Karpas-422 (cell line): Measurements from ENCODE around the gene GLRX. TPM values are rescaled to one million over a fixed set of nuclear protein-coding genes. Genes with fewer than 3 reads are reported as not detected.

ENCODE experiments used
- DNase-seq: peaks from one replicate; pipeline ENCODE4 v3.0.0-alpha.2; 2015
- H2AFZ ChIP-seq: fragments of 200-600 bp; sonication (generic); 2 replicates; pipeline ENCODE4 v1.6.1; 2014; ENCODE audit warnings: antibody characterized with exemption, low read length, mixed read lengths
- H3K27ac ChIP-seq: fragments of 200-600 bp; sonication (generic); 2 replicates; pipeline ENCODE4 v1.5.1; 2014; ENCODE audit warnings: mild to moderate bottlenecking, low read length, moderate library complexity
- H3K27me3 ChIP-seq: fragments of 200-600 bp; sonication (generic); 2 replicates; pipeline ENCODE4 v1.6.1; 2014; ENCODE audit warnings: low read length, mixed read lengths
- H3K36me3 ChIP-seq: fragments of 200-600 bp; sonication (generic); 2 replicates; pipeline ENCODE4 v1.6.1; 2014; ENCODE audit warnings: low read length, mixed read lengths; ENCODE audit not compliant: insufficient read depth
- H3K4me1 ChIP-seq: fragments of 200-600 bp; sonication (generic); 2 replicates; pipeline ENCODE4 v1.6.1; 2014; ENCODE audit warnings: mild to moderate bottlenecking, low read length, mixed read lengths
- H3K4me2 ChIP-seq: fragments of 200-600 bp; sonication (generic); 2 replicates; pipeline ENCODE4 v1.6.1; 2014; ENCODE audit warnings: low read length, low read depth, mild to moderate bottlenecking; ENCODE audit not compliant: poor library complexity, severe bottlenecking
- H3K4me3 ChIP-seq: fragments of 200-600 bp; sonication (generic); 2 replicates; pipeline ENCODE4 v1.5.1; 2014; ENCODE audit warnings: mild to moderate bottlenecking, antibody characterized with exemption, low read length, mixed read lengths
- H3K79me2 ChIP-seq: fragments of 200-600 bp; sonication (generic); 2 replicates; pipeline ENCODE4 v1.6.1; 2014; ENCODE audit warnings: mild to moderate bottlenecking, low read length, mixed read lengths
- H3K9ac ChIP-seq: fragments of 200-600 bp; sonication (generic); 2 replicates; pipeline ENCODE4 v1.6.0; 2014; ENCODE audit warnings: low read length
- H3K9me2 ChIP-seq: fragments of 200-600 bp; sonication (generic), shearing (Covaris generic); replicated peaks from 2 replicates; pipeline ENCODE4 v1.6.0; 2014; ENCODE audit warnings: mild to moderate bottlenecking, low read length, moderate library complexity; ENCODE audit not compliant: insufficient read depth
- H3K9me3 ChIP-seq: fragments of 300-700, 200-600 bp; sonication (generic); 2 replicates; pipeline ENCODE4 v1.6.1; 2014; ENCODE audit warnings: low read length, mixed read lengths
- H4K20me1 ChIP-seq: fragments of 200-600 bp; sonication (generic); 2 replicates; pipeline ENCODE4 v1.6.1; 2014; ENCODE audit warnings: mild to moderate bottlenecking, antibody characterized with exemption, low read length, low read depth; ENCODE audit not compliant: insufficient read depth
- total RNA-seq: library from RNA; depleted of rRNA; stranded (reverse); fragments of >200 nt; shearing (Covaris generic); gene quantifications from 2 replicates; pipeline ENCODE4 v1.2.3, GENCODE V29; 2014; ENCODE audit warnings: low replicate concordance

GLRX gene
- total RNA-seq, 1 experiment from 2014 or later: 16.3 TPM

GRCh38 chr5:95806687-95807086 is 15.8 kb downstream of the GLRX start:
- 0 out of 2 replicates have a peak, but pooled peaks cover 3% of the 10 kb centered on the region for H3K27me3 ChIP-seq
- H3K9me2 ChIP-seq: no peaks in the 10 kb centered on the region
- no peak overlapping the region for H3K27ac ChIP-seq
- H3K9ac ChIP-seq: no peak overlapping the region
- H3K4me2 ChIP-seq: no peak overlapping the region
- no peak overlapping the region for H3K4me3 ChIP-seq
- H2AFZ ChIP-seq: no peak overlapping the region
- H3K36me3 ChIP-seq: no peaks in the 10 kb centered on the region
- no peaks in the 10 kb centered on the region for H4K20me1 ChIP-seq
- no peaks in the 10 kb centered on the region for H3K79me2 ChIP-seq
- H3K4me1 ChIP-seq: peaks cover 23% of the 10 kb centered on the region
- H3K9me3 ChIP-seq: no peaks in the 10 kb centered on the region
- DNase-seq: no peak

DNA sequence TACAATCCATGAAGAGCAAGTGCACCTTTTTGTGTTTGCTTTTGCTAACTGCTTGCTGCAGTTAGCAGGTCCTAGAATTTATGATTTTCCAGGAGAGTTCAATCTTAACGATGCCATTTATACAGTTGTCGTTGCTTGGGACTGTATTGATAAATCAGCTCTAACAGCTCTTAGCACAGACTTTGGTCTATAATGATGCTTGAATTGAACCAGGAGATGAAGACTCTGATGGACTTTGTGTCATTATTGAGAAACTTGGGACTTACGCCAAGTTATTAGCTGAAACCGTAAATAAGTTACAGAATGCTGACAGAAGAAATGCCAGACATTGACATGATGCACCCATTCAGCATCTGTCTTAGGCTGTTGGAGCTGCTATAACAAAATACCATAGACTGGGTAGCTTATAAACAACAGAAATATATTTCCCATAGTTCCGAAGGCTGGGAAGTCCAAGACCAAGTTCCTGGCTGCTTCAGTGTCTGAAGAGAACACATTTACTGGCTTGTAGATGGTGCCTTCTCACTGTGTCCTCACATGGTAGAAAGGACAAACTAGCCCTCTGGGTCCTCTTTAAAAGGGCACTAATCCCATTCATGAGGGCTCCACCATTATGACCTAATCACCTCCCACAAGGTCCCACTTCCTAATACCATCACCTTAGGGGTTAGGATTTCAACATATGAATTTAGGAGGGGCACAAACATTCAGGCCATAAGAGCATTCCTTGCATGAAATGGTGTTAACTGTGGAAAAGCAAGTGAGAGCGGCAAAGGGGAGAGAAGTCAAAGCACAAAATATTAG is 17.6 kb downstream of the GLRX start:
- H3K4me2 ChIP-seq: no peak overlapping the region
- H3K9me3 ChIP-seq: no peaks in the 10 kb centered on the region
- no peaks in the 10 kb centered on the region for H4K20me1 ChIP-seq
- no peak overlapping the region for H3K4me3 ChIP-seq
- no peak overlapping the region for H3K9ac ChIP-seq
- no peaks in the 10 kb centered on the region for H3K79me2 ChIP-seq
- H3K9me2 ChIP-seq: no peaks in the 10 kb centered on the region
- H3K27me3 ChIP-seq: 0 out of 2 replicates have a peak, but pooled peaks cover 3% of the 10 kb centered on the region
- H3K27ac ChIP-seq: no peak overlapping the region
- no peak overlapping the region for H2AFZ ChIP-seq
- no peaks in the 10 kb centered on the region for H3K36me3 ChIP-seq
- H3K4me1 ChIP-seq: peaks cover 27% of the 10 kb centered on the region
- no peak for DNase-seq

- Histone ChIP-seq H3K79me2 (no peaks in the 10 kb centered on the region), H3K36me3 (no peaks in the 10 kb centered on the region), H3K9ac (no peak overlapping the region), H3K4me3 (no peak overlapping the region), H3K27ac (no peak overlapping the region), H3K9me3 (no peaks in the 10 kb centered on the region), H2AFZ (no peak overlapping the region), H3K27me3 (0 out of 2 replicates have a peak, but pooled peaks cover 3% of the 10 kb centered on the region), H4K20me1 (no peaks in the 10 kb centered on the region), H3K9me2 (no peaks in the 10 kb centered on the region), H3K4me2 (no peak overlapping the region), H3K4me1 (peaks cover 14% of the 10 kb centered on the region)
- no peak for DNase-seq
Measured at GRCh38 chr5:95803271-95804148, 19.0 kb downstream of the GLRX start.

GRCh38 chr5:95801961-95802360 is 20.6 kb downstream of the GLRX start:
- DNase-seq: no peak
- H3K27me3 ChIP-seq: no peaks in the 10 kb centered on the region
- no peak overlapping the region for H3K4me3 ChIP-seq
- H3K9me3 ChIP-seq: no peaks in the 10 kb centered on the region
- no peak overlapping the region for H3K9ac ChIP-seq
- H3K36me3 ChIP-seq: no peaks in the 10 kb centered on the region
- no peaks in the 10 kb centered on the region for H3K9me2 ChIP-seq
- H3K79me2 ChIP-seq: no peaks in the 10 kb centered on the region
- no peak overlapping the region for H3K27ac ChIP-seq
- peaks cover 3% of the 10 kb centered on the region; the same call in 1 of the 2 replicates for H3K4me1 ChIP-seq
- no peaks in the 10 kb centered on the region for H4K20me1 ChIP-seq
- no peak overlapping the region for H2AFZ ChIP-seq
- no peak overlapping the region for H3K4me2 ChIP-seq

- no peaks in the 10 kb centered on the region for H3K9me2 ChIP-seq
Measured at GRCh38 chr5:95801532-95801931, 21.0 kb downstream of the GLRX start.

DNA sequence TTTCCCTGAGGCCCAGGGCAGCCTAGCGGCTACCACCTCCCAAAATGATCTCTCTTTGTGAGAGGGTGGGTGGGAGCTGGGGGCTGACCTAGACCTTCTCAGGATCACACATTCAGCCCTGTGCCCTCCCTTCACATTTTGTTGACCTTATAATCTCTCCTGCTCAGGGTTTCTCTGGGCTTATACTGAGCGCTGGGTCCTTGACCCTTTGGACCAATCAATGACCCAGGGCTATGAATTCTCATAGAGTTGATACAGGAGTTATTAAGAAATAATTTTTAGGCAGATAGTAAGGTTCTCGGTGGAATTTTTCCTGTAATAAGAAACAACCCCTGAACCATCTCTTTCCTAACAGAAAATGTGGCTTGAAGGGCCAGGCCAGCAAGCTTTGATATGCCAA is 22.0 kb downstream of the GLRX start:
- H3K9me3 ChIP-seq: no peaks in the 10 kb centered on the region
- no peak overlapping the region for H2AFZ ChIP-seq
- no peak overlapping the region for H3K27ac ChIP-seq
- no peak overlapping the region for H3K4me2 ChIP-seq
- no peak overlapping the region for H3K4me3 ChIP-seq
- H4K20me1 ChIP-seq: no peaks in the 10 kb centered on the region
- H3K27me3 ChIP-seq: no peaks in the 10 kb centered on the region
- no peaks in the 10 kb centered on the region for H3K79me2 ChIP-seq
- H3K9me2 ChIP-seq: no peaks in the 10 kb centered on the region
- H3K9ac ChIP-seq: no peak overlapping the region
- no peaks in the 10 kb centered on the region for H3K36me3 ChIP-seq
- no peak for DNase-seq
- peaks cover 3% of the 10 kb centered on the region; the same call in 1 of the 2 replicates for H3K4me1 ChIP-seq

More at GRCh38 chr5:95801532-95801931, 21.0 kb downstream of the GLRX start:
- H3K27ac ChIP-seq: no peak overlapping the region
- H3K79me2 ChIP-seq: no peaks in the 10 kb centered on the region
- H3K27me3 ChIP-seq: no peaks in the 10 kb centered on the region
- H3K4me1 ChIP-seq: peaks cover 3% of the 10 kb centered on the region; the same call in 1 of the 2 replicates
- no peaks in the 10 kb centered on the region for H3K36me3 ChIP-seq
- H3K4me3 ChIP-seq: no peak overlapping the region
- H2AFZ ChIP-seq: no peak overlapping the region
- H3K9ac ChIP-seq: no peak overlapping the region
- H4K20me1 ChIP-seq: no peaks in the 10 kb centered on the region
- H3K4me2 ChIP-seq: no peak overlapping the region
- H3K9me3 ChIP-seq: no peaks in the 10 kb centered on the region
- DNase-seq: no peak

DNA sequence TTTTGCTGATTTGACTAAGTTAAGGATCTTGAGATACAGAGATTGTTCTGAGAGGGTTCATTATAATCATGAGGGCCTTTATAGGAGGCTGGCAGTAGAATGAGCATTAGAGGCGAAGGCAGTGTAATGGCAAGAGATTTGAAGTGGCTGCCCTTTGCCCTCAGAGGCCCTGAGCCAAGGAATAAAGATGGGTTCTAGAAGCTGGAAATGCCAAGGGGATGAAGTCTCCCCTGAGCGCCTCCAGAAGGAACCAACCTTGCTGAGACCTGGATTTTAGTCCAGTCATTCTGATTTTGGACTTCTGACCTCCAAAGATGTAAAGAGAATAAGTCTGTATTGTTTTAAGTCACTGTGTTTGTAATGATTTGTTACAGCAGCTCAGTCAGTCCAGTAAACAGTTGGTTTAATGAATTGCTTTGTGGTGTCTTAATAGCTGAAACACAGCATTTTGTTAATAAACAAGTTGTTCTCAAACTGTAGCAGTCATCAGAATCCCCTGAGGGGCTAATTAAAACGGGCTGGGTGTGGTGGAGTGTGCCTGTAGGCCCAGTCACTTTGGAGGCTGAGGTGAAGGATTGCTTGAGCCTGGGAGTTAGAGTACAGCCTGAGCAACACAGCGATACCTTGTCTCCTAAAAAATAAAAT is 23.2 kb downstream of the GLRX start:
- Histone ChIP-seq H3K79me2 (no peaks in the 10 kb centered on the region), H4K20me1 (no peaks in the 10 kb centered on the region), H3K9me3 (no peaks in the 10 kb centered on the region), H3K4me1 (peaks cover 3% of the 10 kb centered on the region; the same call in 1 of the 2 replicates), H3K27ac (no peak overlapping the region), H3K4me2 (no peak overlapping the region), H3K4me3 (no peak overlapping the region), H2AFZ (no peak overlapping the region), H3K9me2 (no peaks in the 10 kb centered on the region), H3K27me3 (no peaks in the 10 kb centered on the region), H3K9ac (no peak overlapping the region), H3K36me3 (no peaks in the 10 kb centered on the region)
- DNase-seq: no peak

GRCh38 chr5:95798545-95798944 is 24.0 kb downstream of the GLRX start:
- no peaks in the 10 kb centered on the region for H4K20me1 ChIP-seq
- no peaks in the 10 kb centered on the region for H3K36me3 ChIP-seq
- no peaks in the 10 kb centered on the region for H3K9me3 ChIP-seq
- peaks cover 3% of the 10 kb centered on the region; the same call in 1 of the 2 replicates for H3K4me1 ChIP-seq
- no peak overlapping the region for H3K4me2 ChIP-seq
- no peak overlapping the region for H3K9ac ChIP-seq
- no peak overlapping the region for H3K27ac ChIP-seq
- H2AFZ ChIP-seq: no peak overlapping the region
- no peaks in the 10 kb centered on the region for H3K79me2 ChIP-seq
- no peaks in the 10 kb centered on the region for H3K9me2 ChIP-seq
- H3K27me3 ChIP-seq: no peaks in the 10 kb centered on the region
- no peak overlapping the region for H3K4me3 ChIP-seq
- no peak for DNase-seq
